ENCODE data around the gene ATXN7. TPM values are rescaled to one million over a fixed set of nuclear protein-coding genes. Genes with fewer than 3 reads are reported as not detected.

Gene ATXN7
- total and polyA plus RNA-seq, 2 of the 13 experiments (the other 11 are each of a cell fraction or from before 2014, with no cell fraction given): 13.8 to 20.0 TPM

GRCh38 chr3:63952248-63952594 lies 88.6 kb downstream of the ATXN7 start:
- H3K9ac ChIP-seq (ENCODE audit: insufficient read depth, low read depth, low read length): no peak overlapping the region
- POLR2A ChIA-PET: no interaction called here
- H2AFZ ChIP-seq (ENCODE audit: low read length): no peak overlapping the region
- no peak overlapping the region for H3K27ac ChIP-seq (ENCODE audit: extremely low read length, insufficient read depth, low read length)
- peaks cover 21% of the 10 kb centered on the region for H3K79me2 ChIP-seq (ENCODE audit: insufficient read depth, low read length)
- H3K9me3 ChIP-seq (ENCODE audit: low read length): no peaks in the 10 kb centered on the region
- in situ Hi-C loops (cut with HindIII; ENCODE audit: extremely low pct_ligation_motif_present, low pct_unique_long_range_greater_than_20kb): no loop called here
- DNase-seq (ENCODE audit: low spot score): no peak
- peaks cover 5 to 33% of the 10 kb centered on the region in 2 experiments; a peak in 4 of 5 replicates for H3K36me3 ChIP-seq (replicated peaks in 1 of 2; ENCODE audit: control insufficient read depth in 1 of 2, insufficient read depth in 2 of 2, low read length in 2 of 2)
- no peaks in the 10 kb centered on the region for H3K27me3 ChIP-seq (ENCODE audit: control insufficient read depth in 1 of 2, insufficient read depth in 2 of 2, low read length in 2 of 2)
- CTCF ChIA-PET (ENCODE audit: low intra/inter-chr PET ratio, low total read pairs): no interaction called here
- no peak overlapping the region for H3K4me3 ChIP-seq (replicated peaks in 1 of 3; ENCODE audit: insufficient read depth in 1 of 3, low read depth in 2 of 3, low read length in 3 of 3)
- ATAC-seq: no peak
- peaks cover 22% of the 10 kb centered on the region for H3K4me1 ChIP-seq (ENCODE audit: insufficient read depth, low read length)
- TF ChIP-seq TRAFD1 (CRISPR knock-in tag; IDR thresholded peaks at IDR 0.05; ENCODE audit: borderline replicate concordance) (no peak), ZNF431 (CRISPR knock-in tag; IDR thresholded peaks at IDR 0.05; ENCODE audit: borderline replicate concordance, low read depth) (no peak), HMGXB3 (CRISPR knock-in tag; IDR thresholded peaks at IDR 0.05; ENCODE audit: borderline replicate concordance) (no peak), SP1 (IDR thresholded peaks at IDR 0.05) (no peak), SP1 (CRISPR knock-in tag; IDR thresholded peaks at IDR 0.05) (no peak), PPARG (CRISPR knock-in tag; conservative IDR thresholded peaks at IDR 0.05) (no peak), TP53 (CRISPR knock-in tag; conservative IDR thresholded peaks at IDR 0.05) (no peak), ZNF543 (CRISPR knock-in tag; IDR thresholded peaks at IDR 0.05) (no peak), ZNF292 (CRISPR knock-in tag; IDR thresholded peaks at IDR 0.05; ENCODE audit: borderline replicate concordance, low read depth) (no peak), CERS6 (CRISPR knock-in tag; IDR thresholded peaks at IDR 0.05) (no peak), ZSCAN25 (CRISPR knock-in tag; IDR thresholded peaks at IDR 0.05) (no peak), ZNF589 (CRISPR knock-in tag; conservative IDR thresholded peaks at IDR 0.05) (no peak)
- intact Hi-C loops (cut with micrococcal nuclease; ENCODE audit: unreplicated experiment): no loop called here
- BruUV-seq (replicated peaks): no TSS peak
- H4K20me1 ChIP-seq (ENCODE audit: insufficient read depth, low read length): peaks cover 3% of the 10 kb centered on the region; the same call in 1 of the 2 replicates
- FAIRE-seq: no peak
- WGBS (ENCODE audit: low lambda C conversion rate): 97% methylated on average over 2 of the region's 2 CpGs
- H3K4me2 ChIP-seq (ENCODE audit: low read depth, low read length): no peak overlapping the region

Measured in HepG2 (cell line).